Measurements from ENCODE around the gene PCDHA3.

- TF ChIP-seq CTCF (IDR thresholded peaks at IDR 0.05; ENCODE audit: low read depth, low read length): no peak
- no peak for TF ChIP-seq MAX (IDR thresholded peaks at IDR 0.05; ENCODE audit: low read depth, low read length)
Measured at GRCh38 chr5:140835622-140836510, 35.0 kb downstream of the PCDHA3 start.
